ENCODE measurements around the gene GPR107.

The GPR107 gene

GRCh38 chr9:130171226-130172148 lies 117.8 kb downstream of the GPR107 start:
- no peak for DNase-seq

GRCh38 chr9:130172161-130172857 lies 118.6 kb downstream of the GPR107 start, which contains the start of gene NCS1:
Gene NCS1, plus strand, starts transcription at chr9:130172404. Its CDS starts 260 bp downstream, at chr9:130172664.
- no peak for DNase-seq

GRCh38 chr9:130172858-130173665 lies 119.4 kb downstream of the GPR107 start:
- no peak for DNase-seq

- no peak for DNase-seq
Observed at GRCh38 chr9:130173666-130173983, 119.9 kb downstream of the GPR107 start.

- DNase-seq: no peak
Observed at GRCh38 chr9:130174025-130174424, 120.3 kb downstream of the GPR107 start.

- no peak for DNase-seq
Observed at GRCh38 chr9:130174920-130175321, 121.2 kb downstream of the GPR107 start.

- no peak for DNase-seq
Observed at GRCh38 chr9:130175355-130175754, 121.6 kb downstream of the GPR107 start.

GRCh38 chr9:130176760-130177159 lies 123.1 kb downstream of the GPR107 start:
- DNase-seq: no peak

- no peak for DNase-seq
Observed at GRCh38 chr9:130177898-130178805, 124.4 kb downstream of the GPR107 start.

- DNase-seq: no peak
Observed at GRCh38 chr9:130179331-130179907, 125.7 kb downstream of the GPR107 start.

GRCh38 chr9:130180516-130180915 lies 126.8 kb downstream of the GPR107 start:
- no peak for DNase-seq

GRCh38 chr9:130181678-130182380 lies 128.1 kb downstream of the GPR107 start:
- DNase-seq: no peak

GRCh38 chr9:130182381-130182909 lies 128.7 kb downstream of the GPR107 start:
- no peak for DNase-seq

GRCh38 chr9:130183133-130183762 lies 129.5 kb downstream of the GPR107 start:
- DNase-seq: no peak

- no peak for DNase-seq
Observed at GRCh38 chr9:130185017-130185416, 131.3 kb downstream of the GPR107 start.

GRCh38 chr9:130185490-130186031 lies 131.9 kb downstream of the GPR107 start:
- no peak for DNase-seq

GRCh38 chr9:130186051-130186450 lies 132.3 kb downstream of the GPR107 start:
- no peak for DNase-seq

- DNase-seq: no peak
Observed at GRCh38 chr9:130186839-130187522, 133.3 kb downstream of the GPR107 start.

GRCh38 chr9:130187523-130187846 lies 133.8 kb downstream of the GPR107 start:
- DNase-seq: no peak

Data from NCI-H2081 treated with DMSO at 0.1 percent for 48 hours (cell line).